RPMI7951 (cell line): ENCODE results near the gene HK2. TPM values are rescaled to one million over a fixed set of nuclear protein-coding genes. Genes with fewer than 3 reads are reported as not detected.

Experiments used
- DNase-seq: peaks from one replicate; pipeline ENCODE4 v3.0.0-alpha.2; 2012; ENCODE audit warnings: low read depth
- total RNA-seq: library from RNA; depleted of rRNA; stranded (reverse); fragments of >200 nt; shearing (Covaris generic); gene quantifications from 2 replicates; pipeline ENCODE4 v1.2.3, GENCODE V29; 2014; rRNA removed

Gene HK2
- total RNA-seq, 1 experiment from 2014 or later, result 16.5 TPM

DNA sequence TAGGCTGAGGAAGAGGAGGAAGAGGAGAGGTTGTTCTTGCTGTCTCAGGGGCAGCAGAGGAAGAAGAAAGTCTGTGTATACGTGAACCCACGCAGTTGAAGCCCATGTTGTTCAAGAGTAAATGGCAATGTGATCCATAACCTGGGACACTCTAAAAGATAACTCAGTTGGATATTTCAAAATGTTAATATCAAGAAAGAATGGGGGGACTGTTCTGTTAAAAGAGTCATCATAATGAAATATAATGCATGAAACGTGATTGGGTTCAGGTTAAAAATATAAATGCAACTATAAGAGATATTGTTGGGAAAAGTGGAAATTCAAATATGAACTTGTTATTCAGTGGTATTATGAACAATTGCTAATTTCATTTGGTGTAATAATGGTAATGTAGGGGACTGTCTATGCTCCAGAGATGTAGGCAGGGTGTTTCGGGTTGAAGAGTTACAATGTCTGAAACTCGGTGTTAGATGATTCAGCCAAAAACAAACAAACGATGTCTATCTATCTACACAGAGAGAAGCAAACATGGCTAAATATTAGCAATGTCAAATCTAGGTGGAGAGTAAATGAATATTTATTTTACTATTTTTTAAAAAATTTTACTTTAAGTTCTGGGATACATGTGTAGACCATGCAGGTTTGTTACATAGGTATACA lies 103.4 kb downstream of the HK2 start:
- no peak for DNase-seq

DNA sequence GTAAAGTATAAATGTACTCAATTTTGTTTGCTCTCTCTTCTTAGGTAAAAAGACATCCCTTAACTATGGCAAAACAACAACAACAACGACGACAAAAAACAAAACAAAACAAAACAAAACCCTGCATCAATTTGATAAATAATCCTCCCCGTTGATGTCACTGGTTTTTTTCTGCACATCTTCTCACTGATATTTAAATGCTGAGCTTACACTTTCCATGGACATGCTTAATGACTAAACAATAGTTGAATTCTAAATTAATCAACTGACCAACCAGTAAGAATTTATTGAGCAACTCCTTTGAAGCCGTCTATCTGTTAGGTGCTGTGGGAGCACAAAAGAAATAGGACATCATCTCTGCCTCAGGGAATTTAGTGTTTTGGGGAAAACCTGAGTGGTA lies 104.3 kb downstream of the HK2 start:
- no peak for DNase-seq

DNA sequence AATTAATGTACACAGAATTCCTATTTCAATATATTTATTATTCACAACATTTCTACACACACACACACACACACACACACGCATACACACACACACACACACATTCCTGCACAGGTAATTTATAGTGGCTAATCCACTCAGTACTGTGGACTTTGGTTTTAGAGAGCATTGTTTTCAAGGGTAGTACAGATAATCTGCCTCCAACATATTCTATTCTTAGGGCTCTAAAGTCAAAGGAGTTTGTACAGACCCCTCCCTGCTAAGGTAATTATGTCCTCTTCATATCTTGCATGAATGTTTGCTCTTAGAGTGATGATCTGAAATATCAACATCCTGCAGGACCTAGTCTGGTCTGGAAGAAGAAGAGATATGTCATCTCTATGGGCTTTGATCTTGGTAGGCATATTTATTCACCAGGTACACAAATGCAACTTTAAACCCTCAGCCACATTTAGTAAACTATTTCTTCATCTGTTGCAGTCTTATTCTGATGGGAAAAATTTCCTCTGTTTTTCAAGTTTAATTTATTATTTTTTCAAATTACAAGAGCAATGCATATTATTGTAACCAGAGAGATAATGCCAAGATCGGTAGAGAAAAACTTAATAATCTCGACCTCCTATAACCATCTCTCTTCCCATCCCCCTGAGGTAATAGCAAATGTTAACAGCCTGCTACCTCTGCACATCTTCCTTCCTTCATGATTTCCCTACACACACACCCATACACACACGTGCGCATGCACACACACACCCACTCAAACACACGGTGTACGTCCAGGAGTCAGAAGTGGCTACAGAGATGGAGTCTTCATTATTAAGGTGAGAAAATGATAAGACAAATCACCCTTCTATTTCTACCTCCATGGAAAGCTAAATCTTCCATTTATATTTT lies 106.2 kb downstream of the HK2 start:
- no peak for DNase-seq

- DNase-seq, result no peak
These were observed 107.4 kb downstream of the HK2 start for GRCh38 chr2:74941284-74941683.

GRCh38 chr2:74942263-74942662 lies 108.3 kb downstream of the HK2 start:
- no peak for DNase-seq

Other genes with a start within 250 kb of the HK2 start
- gene M1AP, start 185.8 kb upstream of the HK2 start, total RNA-seq, result 0.36 TPM in 1 of 2 replicates, not detected in the other
- gene SEMA4F, start 179.9 kb upstream of the HK2 start, total RNA-seq, result 6.4 and 7.1 TPM in 2 replicates
- 85.9 and 92.8 TPM in 2 replicates for gene POLE4, start 124.5 kb downstream of the HK2 start, total RNA-seq